ENCODE results near the gene CLPSL1. TPM values are rescaled to one million over a fixed set of nuclear protein-coding genes. Genes with fewer than 3 reads are reported as not detected.

Gene CLPSL1
- total RNA-seq, 1 experiment from 2014 or later = not detected

DNA sequence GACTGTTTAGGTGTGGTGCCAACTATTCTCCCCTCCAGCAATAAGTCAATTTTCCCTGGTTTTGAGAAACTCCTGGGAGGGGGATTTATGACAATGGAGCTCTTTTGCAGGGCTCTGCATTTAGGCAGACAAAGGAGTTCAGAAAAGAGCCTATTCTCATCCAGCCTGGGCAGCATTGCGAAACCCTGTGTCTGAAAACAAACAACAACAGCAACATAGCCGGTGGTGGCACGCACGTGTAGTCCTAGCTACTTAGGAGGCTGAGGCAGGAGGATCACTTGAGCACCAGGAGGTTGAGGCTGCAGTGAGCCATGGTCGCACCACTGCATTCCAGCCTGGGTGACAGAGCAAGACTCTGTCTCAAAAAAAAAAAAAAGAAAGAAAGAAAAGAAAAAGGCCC, 9.9 kb downstream of the CLPSL1 start:
- no peak for ATAC-seq
- no peaks in the 10 kb centered on the region for H3K9me3 ChIP-seq (ENCODE audit: control insufficient read depth, insufficient read depth, low read depth, low read length)
- no peak overlapping the region for H3K4me3 ChIP-seq (ENCODE audit: low read depth in 2 of 2, low read length in 2 of 2)
- in situ Hi-C loops (cut with HindIII; ENCODE audit: low pct_unique_long_range_greater_than_20kb, low sequenced_read_pairs) (no loop called here), intact Hi-C loops (cut with micrococcal nuclease; ENCODE audit: unreplicated experiment) (no loop called here)
- H3K36me3 ChIP-seq (ENCODE audit: control insufficient read depth, insufficient read depth, low read length) = no peaks in the 10 kb centered on the region
- H3K27ac ChIP-seq (ENCODE audit: low read length) = no peak overlapping the region
- ChIA-PET CTCF (interaction anchor here (0.6 kb wide), 1 partner anchor 134 kb away, joined by 5 read pairs; no protein-coding TSS in a partner anchor), POLR2A (no interaction called here)
- BruUV-seq (replicated peaks) = no TSS peak
- DNase-seq (ENCODE audit: low read depth, low spot score) = no peak
- peaks cover 8% of the 10 kb centered on the region for H3K27me3 ChIP-seq (ENCODE audit: control insufficient read depth, insufficient read depth, low read length)
- no peak for TF ChIP-seq CTCF (IDR thresholded peaks at IDR 0.05)
- TF ChIP-seq POLR2AphosphoS5 (IDR thresholded peaks at IDR 0.05; ENCODE audit: low read depth, low read length) = no peak
- TF ChIP-seq TCF7L2 (IDR thresholded peaks at IDR 0.05; ENCODE audit: low read depth, low read length) = no peak
- no peak for TF ChIP-seq SIN3A (IDR thresholded peaks at IDR 0.05; ENCODE audit: borderline replicate concordance, insufficient read depth, low read depth, low read length)
- no peak for TF ChIP-seq REST (IDR thresholded peaks at IDR 0.05; ENCODE audit: insufficient read depth in 1 of 2, low read depth in 2 of 2, low read length in 1 of 2)
- peaks cover 3% of the 10 kb centered on the region; the same call in 1 of the 2 replicates for H3K4me1 ChIP-seq (ENCODE audit: control insufficient read depth, insufficient read depth, low read length)

- Histone ChIP-seq H3K4me1 (ENCODE audit: control insufficient read depth, insufficient read depth, low read length) (no peaks in the 10 kb centered on the region), H3K27ac (ENCODE audit: low read length) (no peak overlapping the region), H3K27me3 (ENCODE audit: control insufficient read depth, insufficient read depth, low read length) (0 out of 2 replicates have a peak, but pooled peaks cover 3% of the 10 kb centered on the region), H3K36me3 (ENCODE audit: control insufficient read depth, insufficient read depth, low read length) (no peaks in the 10 kb centered on the region), H3K4me3 (ENCODE audit: low read depth in 2 of 2, low read length in 2 of 2) (no peak overlapping the region), H3K9me3 (ENCODE audit: control insufficient read depth, insufficient read depth, low read depth, low read length) (no peaks in the 10 kb centered on the region)
- ChIA-PET POLR2A (interaction anchor here (0.6 to 0.7 kb wide), 2 partner anchors 15 to 458 kb away, joined by 4 to 6 read pairs; no protein-coding TSS in a partner anchor), CTCF (interaction anchor here (0.6 kb wide), 1 partner anchor 85 kb away, joined by 5 read pairs; no protein-coding TSS in a partner anchor)
- DNase-seq (ENCODE audit: low read depth, low spot score) (no peak), ATAC-seq (0 out of 2 replicates have a peak, but pooled peaks have one; percentile 28)
- intact Hi-C loops (cut with micrococcal nuclease; ENCODE audit: unreplicated experiment) = no loop called here
- no peak for TF ChIP-seq TCF7L2 (IDR thresholded peaks at IDR 0.05; ENCODE audit: low read depth, low read length)
- TF ChIP-seq POLR2AphosphoS5 (IDR thresholded peaks at IDR 0.05; ENCODE audit: low read depth, low read length) = no peak
- TF ChIP-seq CTCF (IDR thresholded peaks at IDR 0.05) = no peak
- TF ChIP-seq SIN3A (IDR thresholded peaks at IDR 0.05; ENCODE audit: borderline replicate concordance, insufficient read depth, low read depth, low read length) = no peak
- TF ChIP-seq REST (IDR thresholded peaks at IDR 0.05; ENCODE audit: insufficient read depth in 1 of 2, low read depth in 2 of 2, low read length in 1 of 2) = no peak
- in situ Hi-C loops (cut with HindIII; ENCODE audit: low pct_unique_long_range_greater_than_20kb, low sequenced_read_pairs) = no loop called here
- no TSS peak for BruUV-seq (replicated peaks)
Measured at GRCh38 chr6:35794536-35795452, 14.0 kb downstream of the CLPSL1 start.
